HEK293 (cell line): Measurements from ENCODE around the gene ZNF468.

Source experiments
- GLI4 ChIP-seq: fragments of 450-650 bp; formaldehyde crosslinking; IDR thresholded peaks from 2 replicates; pipeline ENCODE4 v1.5.1; 2016; ENCODE audit warnings: missing biosample characterization, missing genetic modification characterization
- SCRT2 ChIP-seq: fragments of 450-650 bp; formaldehyde crosslinking; IDR thresholded peaks from 2 replicates; pipeline ENCODE4 v1.5.1; 2016; ENCODE audit warnings: missing biosample characterization, missing genetic modification characterization
- ZNF292 ChIP-seq: fragments of 450-650 bp; formaldehyde crosslinking; IDR thresholded peaks from 2 replicates; pipeline ENCODE4 v1.5.1; 2016; ENCODE audit warnings: low read depth, missing biosample characterization, missing genetic modification characterization, borderline replicate concordance
- ZNF302 ChIP-seq: fragments of 450-650 bp; formaldehyde crosslinking; IDR thresholded peaks from 2 replicates; pipeline ENCODE4 v1.5.1; 2016; ENCODE audit warnings: missing biosample characterization, missing genetic modification characterization, low read depth
- ZNF341 ChIP-seq: fragments of 450-650 bp; formaldehyde crosslinking; IDR thresholded peaks from 2 replicates; pipeline ENCODE4; 2016; ENCODE audit warnings: low read depth, missing biosample characterization, missing genetic modification characterization
- ZNF596 ChIP-seq: fragments of 450-650 bp; IDR thresholded peaks from 2 replicates; pipeline ENCODE4 v1.5.0; 2018; ENCODE audit warnings: missing biosample characterization, mild to moderate bottlenecking, missing genetic modification characterization, moderate library complexity
- ZNF768 ChIP-seq: fragments of 450-650 bp; formaldehyde crosslinking; IDR thresholded peaks from 2 replicates; pipeline ENCODE4 v1.5.1; 2018; ENCODE audit warnings: missing biosample characterization, mild to moderate bottlenecking, missing genetic modification characterization
- TF ChIP-seq, protein P1 (sequence below): fragments of 450-650 bp; formaldehyde crosslinking; IDR thresholded peaks from 2 replicates; pipeline ENCODE4 v1.5.1; 2016; ENCODE audit warnings: missing biosample characterization, missing genetic modification characterization

ZNF468 gene

DNA sequence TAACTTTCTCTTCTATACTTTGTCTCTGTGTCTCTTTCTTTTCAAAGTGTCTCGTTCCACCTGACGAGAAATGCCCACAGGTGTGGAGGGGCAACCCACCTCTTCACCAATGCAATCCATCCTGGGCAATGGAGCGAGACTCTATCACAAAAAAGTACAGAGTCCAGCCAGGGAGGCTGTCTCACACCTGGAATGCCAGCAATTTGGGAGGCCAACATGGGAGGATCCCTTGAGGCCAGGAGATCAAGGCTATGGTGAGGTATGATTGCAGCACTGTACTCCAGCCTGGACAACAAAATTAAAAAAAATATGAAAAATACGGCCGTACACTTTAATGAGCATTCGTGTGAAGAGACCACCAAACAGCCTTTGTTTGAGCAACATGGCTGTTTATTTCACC lies 68.0 kb downstream of the ZNF468 start (continued):
- TF ChIP-seq ZNF292 (tag by site-specific recombination), result no peak
- TF ChIP-seq SCRT2 (tag by site-specific recombination), result no peak
- TF ChIP-seq ZNF341 (tag by site-specific recombination), result no peak
- TF ChIP-seq ZNF768, result no peak
- no peak for TF ChIP-seq ZNF596 (tag by site-specific recombination)
- no peak for TF ChIP-seq GLI4 (tag by site-specific recombination)
- TF ChIP-seq, protein P1, sequence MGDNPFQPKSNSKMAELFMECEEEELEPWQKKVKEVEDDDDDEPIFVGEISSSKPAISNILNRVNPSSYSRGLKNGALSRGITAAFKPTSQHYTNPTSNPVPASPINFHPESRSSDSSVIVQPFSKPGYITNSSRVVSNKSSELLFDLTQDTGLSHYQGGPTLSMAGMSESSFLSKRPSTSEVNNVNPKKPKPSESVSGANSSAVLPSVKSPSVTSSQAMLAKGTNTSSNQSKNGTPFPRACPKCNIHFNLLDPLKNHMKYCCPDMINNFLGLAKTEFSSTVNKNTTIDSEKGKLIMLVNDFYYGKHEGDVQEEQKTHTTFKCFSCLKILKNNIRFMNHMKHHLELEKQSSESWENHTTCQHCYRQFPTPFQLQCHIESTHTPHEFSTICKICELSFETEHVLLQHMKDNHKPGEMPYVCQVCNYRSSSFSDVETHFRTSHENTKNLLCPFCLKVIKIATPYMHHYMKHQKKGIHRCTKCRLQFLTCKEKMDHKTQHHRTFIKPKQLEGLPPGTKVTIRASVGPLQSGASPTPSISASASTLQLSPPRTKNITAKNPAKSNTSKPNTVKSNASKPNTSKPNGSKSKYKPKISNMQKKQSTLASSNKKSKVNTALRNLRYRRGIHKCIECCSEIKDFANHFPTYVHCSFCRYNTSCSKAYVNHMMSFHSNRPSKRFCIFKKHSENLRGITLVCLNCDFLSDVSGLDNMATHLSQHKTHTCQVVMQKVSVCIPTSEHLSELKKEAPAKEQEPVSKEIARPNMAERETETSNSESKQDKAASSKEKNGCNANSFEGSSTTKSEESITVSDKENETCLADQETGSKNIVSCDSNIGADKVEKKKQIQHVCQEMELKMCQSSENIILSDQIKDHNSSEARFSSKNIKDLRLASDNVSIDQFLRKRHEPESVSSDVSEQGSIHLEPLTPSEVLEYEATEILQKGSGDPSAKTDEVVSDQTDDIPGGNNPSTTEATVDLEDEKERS (tag by site-specific recombination), result no peak
- TF ChIP-seq ZNF302 (tag by site-specific recombination), result no peak
